Measurements from ENCODE around the gene CRYZ. TPM values are rescaled to one million over a fixed set of nuclear protein-coding genes. Genes with fewer than 3 reads are reported as not detected.
"Not testable (repeated sequence)": the region's sequence is repeated elsewhere in the genome, so short reads cannot be mapped to it uniquely, and the experiment has no call there.

Gene CRYZ
- total RNA-seq, 4 donors from 2014 or later: 43.8 to 79.7 (median 64.8) TPM

GRCh38 chr1:74763807-74764206 is 31.0 kb upstream of the CRYZ start:
- no peak overlapping the region for H3K4me3 ChIP-seq
- whole genome bisulfite sequencing, 2 donors (ENCODE audit: low coverage in 1 of 2): 73 to 88% methylated on average over 3 to 4 of the region's 4 CpGs
- H3K27ac ChIP-seq: no peak overlapping the region
- TF ChIP-seq CTCF (IDR thresholded peaks at IDR 0.05) (no peak), POLR2AphosphoS5 (IDR thresholded peaks at IDR 0.05) (no peak), POLR2A (IDR thresholded peaks at IDR 0.05) (no peak), EP300 (IDR thresholded peaks at IDR 0.05) (no peak)
- peaks cover 0 to 63% of the 10 kb centered on the region in 2 donors for H3K36me3 ChIP-seq
- no peaks in the 10 kb centered on the region for H3K4me1 ChIP-seq
- ATAC-seq: no peak
- H3K27me3 ChIP-seq: no peaks in the 10 kb centered on the region
- no peaks in the 10 kb centered on the region for H3K9me3 ChIP-seq

- not testable (repeated sequence) for H3K9me3 ChIP-seq, ATAC-seq, H3K27ac ChIP-seq, H3K4me1 ChIP-seq, H3K27me3 ChIP-seq, H3K4me3 ChIP-seq
- 100% methylated on average over 1 of the region's 2 CpGs for WGBS, 2 donors (ENCODE audit: low coverage in 1 of 2)
- H3K36me3 ChIP-seq: peaks cover 5 to 99% of the 10 kb centered on the region in 2 donors
Observed at GRCh38 chr1:74756650-74757049, 23.8 kb upstream of the CRYZ start.

- no peak for ATAC-seq
- Histone ChIP-seq H3K4me1 (no peaks in the 10 kb centered on the region), H3K4me3 (no peak overlapping the region), H3K27ac (no peak overlapping the region), H3K36me3 (peaks cover 5 to 99% of the 10 kb centered on the region in 2 donors), H3K27me3 (no peaks in the 10 kb centered on the region), H3K9me3 (no peaks in the 10 kb centered on the region)
- TF ChIP-seq POLR2A (IDR thresholded peaks at IDR 0.05) (no peak), EP300 (IDR thresholded peaks at IDR 0.05) (no peak), POLR2AphosphoS5 (IDR thresholded peaks at IDR 0.05) (no peak), CTCF (IDR thresholded peaks at IDR 0.05) (no peak)
Observed at GRCh38 chr1:74755475-74755874, 22.6 kb upstream of the CRYZ start.

GRCh38 chr1:74753104-74753503 is 20.3 kb upstream of the CRYZ start:
- Histone ChIP-seq H3K27me3 (no peaks in the 10 kb centered on the region), H3K4me1 (no peaks in the 10 kb centered on the region), H3K4me3 (no peak overlapping the region), H3K9me3 (no peaks in the 10 kb centered on the region), H3K36me3 (peaks cover 7 to 99% of the 10 kb centered on the region in 2 donors), H3K27ac (no peak overlapping the region)
- ATAC-seq: no peak
- 76 to 83% methylated on average over 1 to 2 of the region's 2 CpGs for WGBS, 2 donors (ENCODE audit: low coverage in 1 of 2)
- no peak for TF ChIP-seq CTCF (IDR thresholded peaks at IDR 0.05)
- TF ChIP-seq EP300 (IDR thresholded peaks at IDR 0.05): no peak
- TF ChIP-seq POLR2AphosphoS5 (IDR thresholded peaks at IDR 0.05): no peak
- TF ChIP-seq POLR2A (IDR thresholded peaks at IDR 0.05): no peak

GRCh38 chr1:74748960-74749359 is 16.1 kb upstream of the CRYZ start:
- H3K27me3 ChIP-seq: no peaks in the 10 kb centered on the region
- WGBS, 2 donors (ENCODE audit: low coverage in 1 of 2): no CpG with 5 or more reads among the region's 1 CpG
- no peak overlapping the region for H3K4me3 ChIP-seq
- no peaks in the 10 kb centered on the region for H3K9me3 ChIP-seq
- TF ChIP-seq POLR2AphosphoS5 (IDR thresholded peaks at IDR 0.05): no peak
- TF ChIP-seq CTCF (IDR thresholded peaks at IDR 0.05): no peak
- TF ChIP-seq EP300 (IDR thresholded peaks at IDR 0.05): no peak
- no peak for TF ChIP-seq POLR2A (IDR thresholded peaks at IDR 0.05)
- ATAC-seq: no peak
- H3K4me1 ChIP-seq: no peaks in the 10 kb centered on the region
- no peak overlapping the region for H3K27ac ChIP-seq
- H3K36me3 ChIP-seq: peaks cover 2 to 85% of the 10 kb centered on the region in 2 donors

- not testable (repeated sequence) for H3K4me1 ChIP-seq, H3K9me3 ChIP-seq, H3K27me3 ChIP-seq, H3K4me3 ChIP-seq, ATAC-seq, H3K27ac ChIP-seq
- 93 to 100% methylated on average over 1 to 4 of the region's 6 CpGs for WGBS, 2 donors (ENCODE audit: low coverage in 1 of 2)
- peaks cover 2 to 84% of the 10 kb centered on the region in 2 donors for H3K36me3 ChIP-seq
Observed at GRCh38 chr1:74745247-74745646, 12.4 kb upstream of the CRYZ start.

- WGBS, 2 donors (ENCODE audit: low coverage in 1 of 2): 83 to 89% methylated on average over 7 to 9 of the region's 13 CpGs
Observed at GRCh38 chr1:74740307-74740980, 7.6 kb upstream of the CRYZ start.

More at GRCh38 chr1:74740307-74740980, 7.6 kb upstream of the CRYZ start:
- H3K4me3 ChIP-seq, H3K9me3 ChIP-seq, ATAC-seq, H3K27ac ChIP-seq, H3K4me1 ChIP-seq, H3K27me3 ChIP-seq: not testable (repeated sequence)
- H3K36me3 ChIP-seq: peaks cover 2 to 85% of the 10 kb centered on the region in 2 donors
